Panc1 (cell line): Measurements from ENCODE around the gene NME2.

Experiments
- POLR2AphosphoS5 ChIP-seq: IDR thresholded peaks from 2 replicates; pipeline ENCODE4 v1.6.1; 2012; ENCODE audit warnings: mild to moderate bottlenecking, low read depth, low read length, moderate library complexity
- SIN3A ChIP-seq: IDR thresholded peaks from 2 replicates; pipeline ENCODE4 v1.6.1; 2012; ENCODE audit warnings: low read depth, mild to moderate bottlenecking, low read length, moderate library complexity, borderline replicate concordance; ENCODE audit not compliant: insufficient read depth
- TCF7L2 ChIP-seq: IDR thresholded peaks from 2 replicates; pipeline ENCODE4 v1.6.1; 2011; ENCODE audit warnings: mild to moderate bottlenecking, low read depth, low read length, inconsistent platforms
- TF ChIP-seq, protein P1 (sequence below): fragments of 450-650 bp; IDR thresholded peaks from 2 replicates; pipeline ENCODE4 v1.5.1; 2017; ENCODE audit warnings: mild to moderate bottlenecking
- TF ChIP-seq, protein P2 (sequence below), 2 experiments: IDR thresholded peaks; 2 replicates each; pipeline ENCODE4 v1.6.1; 2011 to 2012; ENCODE audit warnings: low read depth in 2 of 2, control low read depth in 1 of 2, low read length in 1 of 2, mild to moderate bottlenecking in 1 of 2, moderate library complexity in 1 of 2; ENCODE audit not compliant: insufficient read depth in 1 of 2

DNA sequence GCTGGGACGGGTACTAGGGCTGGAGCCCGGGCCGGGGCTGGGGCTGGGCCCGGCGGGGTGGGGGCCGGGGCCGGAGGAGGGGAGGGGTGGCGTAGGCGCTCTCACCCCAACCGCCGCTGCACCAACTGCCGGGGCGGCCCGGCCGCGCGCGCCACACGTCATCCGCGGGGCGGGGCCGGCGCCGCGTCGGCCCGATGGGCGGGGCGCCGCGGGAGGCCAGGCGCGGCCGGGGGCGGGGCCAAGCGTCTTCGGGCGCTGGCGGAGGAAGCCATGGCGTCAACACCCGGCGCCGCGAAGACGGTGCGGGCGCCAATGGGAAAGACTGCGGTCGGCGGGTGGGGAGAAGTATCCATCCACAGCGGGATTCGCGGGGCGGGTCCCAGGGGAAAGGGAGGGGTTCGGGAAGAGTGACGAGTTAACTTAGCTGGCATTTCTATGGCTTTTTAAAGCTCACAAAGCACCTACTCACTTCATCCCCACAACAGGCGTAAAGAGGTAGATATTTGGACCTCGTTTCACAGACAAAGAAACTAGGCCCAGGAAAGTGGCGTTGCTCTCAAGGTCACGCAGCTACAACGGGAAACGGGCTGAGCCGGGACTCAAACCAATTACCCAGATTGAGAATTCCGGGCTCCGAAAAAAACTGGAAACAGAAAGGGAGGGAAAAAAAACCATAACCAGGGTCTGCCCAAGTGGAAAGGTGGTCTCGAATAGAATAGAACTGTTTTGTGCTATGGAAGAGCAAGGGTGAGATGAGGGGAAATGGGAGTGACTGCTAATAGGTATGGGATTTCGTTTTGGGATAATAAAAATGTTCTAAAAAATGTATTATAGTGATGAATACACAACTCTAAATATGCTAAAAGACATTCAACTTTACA lies 45.2 kb upstream of the NME2 start, which contains the start of gene SPAG9:
- TF ChIP-seq, protein P1, sequence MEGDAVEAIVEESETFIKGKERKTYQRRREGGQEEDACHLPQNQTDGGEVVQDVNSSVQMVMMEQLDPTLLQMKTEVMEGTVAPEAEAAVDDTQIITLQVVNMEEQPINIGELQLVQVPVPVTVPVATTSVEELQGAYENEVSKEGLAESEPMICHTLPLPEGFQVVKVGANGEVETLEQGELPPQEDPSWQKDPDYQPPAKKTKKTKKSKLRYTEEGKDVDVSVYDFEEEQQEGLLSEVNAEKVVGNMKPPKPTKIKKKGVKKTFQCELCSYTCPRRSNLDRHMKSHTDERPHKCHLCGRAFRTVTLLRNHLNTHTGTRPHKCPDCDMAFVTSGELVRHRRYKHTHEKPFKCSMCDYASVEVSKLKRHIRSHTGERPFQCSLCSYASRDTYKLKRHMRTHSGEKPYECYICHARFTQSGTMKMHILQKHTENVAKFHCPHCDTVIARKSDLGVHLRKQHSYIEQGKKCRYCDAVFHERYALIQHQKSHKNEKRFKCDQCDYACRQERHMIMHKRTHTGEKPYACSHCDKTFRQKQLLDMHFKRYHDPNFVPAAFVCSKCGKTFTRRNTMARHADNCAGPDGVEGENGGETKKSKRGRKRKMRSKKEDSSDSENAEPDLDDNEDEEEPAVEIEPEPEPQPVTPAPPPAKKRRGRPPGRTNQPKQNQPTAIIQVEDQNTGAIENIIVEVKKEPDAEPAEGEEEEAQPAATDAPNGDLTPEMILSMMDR, result no peak
- TF ChIP-seq TCF7L2 (no peak), POLR2AphosphoS5 (peak; percentile 34; the same call in 1 of the 2 replicates), SIN3A (no peak)
- TF ChIP-seq, protein P2, sequence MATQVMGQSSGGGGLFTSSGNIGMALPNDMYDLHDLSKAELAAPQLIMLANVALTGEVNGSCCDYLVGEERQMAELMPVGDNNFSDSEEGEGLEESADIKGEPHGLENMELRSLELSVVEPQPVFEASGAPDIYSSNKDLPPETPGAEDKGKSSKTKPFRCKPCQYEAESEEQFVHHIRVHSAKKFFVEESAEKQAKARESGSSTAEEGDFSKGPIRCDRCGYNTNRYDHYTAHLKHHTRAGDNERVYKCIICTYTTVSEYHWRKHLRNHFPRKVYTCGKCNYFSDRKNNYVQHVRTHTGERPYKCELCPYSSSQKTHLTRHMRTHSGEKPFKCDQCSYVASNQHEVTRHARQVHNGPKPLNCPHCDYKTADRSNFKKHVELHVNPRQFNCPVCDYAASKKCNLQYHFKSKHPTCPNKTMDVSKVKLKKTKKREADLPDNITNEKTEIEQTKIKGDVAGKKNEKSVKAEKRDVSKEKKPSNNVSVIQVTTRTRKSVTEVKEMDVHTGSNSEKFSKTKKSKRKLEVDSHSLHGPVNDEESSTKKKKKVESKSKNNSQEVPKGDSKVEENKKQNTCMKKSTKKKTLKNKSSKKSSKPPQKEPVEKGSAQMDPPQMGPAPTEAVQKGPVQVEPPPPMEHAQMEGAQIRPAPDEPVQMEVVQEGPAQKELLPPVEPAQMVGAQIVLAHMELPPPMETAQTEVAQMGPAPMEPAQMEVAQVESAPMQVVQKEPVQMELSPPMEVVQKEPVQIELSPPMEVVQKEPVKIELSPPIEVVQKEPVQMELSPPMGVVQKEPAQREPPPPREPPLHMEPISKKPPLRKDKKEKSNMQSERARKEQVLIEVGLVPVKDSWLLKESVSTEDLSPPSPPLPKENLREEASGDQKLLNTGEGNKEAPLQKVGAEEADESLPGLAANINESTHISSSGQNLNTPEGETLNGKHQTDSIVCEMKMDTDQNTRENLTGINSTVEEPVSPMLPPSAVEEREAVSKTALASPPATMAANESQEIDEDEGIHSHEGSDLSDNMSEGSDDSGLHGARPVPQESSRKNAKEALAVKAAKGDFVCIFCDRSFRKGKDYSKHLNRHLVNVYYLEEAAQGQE (IDR thresholded peaks at IDR 0.05; ENCODE audit: insufficient read depth in 1 of 2, low read depth in 2 of 2, low read length in 1 of 2), result 0 out of 4 replicates have a peak, but pooled peaks of 1 of the 2 experiments have one; percentile 11
